DND-41 (cell line): Measurements from ENCODE around the gene SLIT1.

ENCODE experiments used
- CTCF ChIP-seq: IDR thresholded peaks from 2 replicates; pipeline ENCODE4 v1.5.1; 2012; ENCODE audit warnings: borderline replicate concordance, low read length, moderate library complexity, mild to moderate bottlenecking; ENCODE audit not compliant: poor library complexity, severe bottlenecking; ENCODE audit errors: extremely low read depth
- EZH2 ChIP-seq: IDR thresholded peaks from 3 replicates; pipeline ENCODE4 v1.6.1; 2012; ENCODE audit warnings: borderline replicate concordance, low read depth, mild to moderate bottlenecking, moderate library complexity, low read length, inconsistent platforms; ENCODE audit not compliant: severe bottlenecking

- no peak for TF ChIP-seq CTCF
- no peak for TF ChIP-seq EZH2
Observed at GRCh38 chr10:97059006-97059871, 126.5 kb downstream of the SLIT1 start.
